Measurements from ENCODE around the gene RB1.

GRCh38 chr13:48415516-48415915 is 112.0 kb downstream of the RB1 start:
- TF ChIP-seq CTCF (IDR thresholded peaks at IDR 0.05) (no peak), POLR2A (IDR thresholded peaks at IDR 0.05) (no peak)
